ENCODE results near the gene SYTL1. TPM values are rescaled to one million over a fixed set of nuclear protein-coding genes. Genes with fewer than 3 reads are reported as not detected.
A peak's percentile ranks its signal among the peaks of the same experiment; 100 is the strongest.

Gene SYTL1
- total RNA-seq, 4 donors from 2014 or later = 5.2 to 9.2 (median 6.9) TPM

GRCh38 chr1:27391511-27392095 lies 49.8 kb downstream of the SYTL1 start:
- H3K36me3 ChIP-seq = no peaks in the 10 kb centered on the region
- no peaks in the 10 kb centered on the region for H3K9me3 ChIP-seq
- in situ Hi-C loops (cut with MboI; ENCODE audit: low pct_ligation_motif_present in 1 of 4, low pct_unique_long_range_greater_than_20kb in 1 of 4, low sequenced_read_pairs in 3 of 4) = loop anchor here (5.0 to 10.0 kb wide), 2 partner anchors 89 to 213 kb away; partner anchors contain the start of gene AHDC1 (in 1 of the 4)
- peak; percentile 49 for DNase-seq
- H3K4me3 ChIP-seq = peak overlapping the region in 2 of 4 donors; percentile 52 to 55
- H3K4me1 ChIP-seq = peaks cover 16 to 23% (median 18%) of the 10 kb centered on the region in 4 donors
- peak overlapping the region in 3 of 4 donors; percentile 42 to 74 (median 68) for H3K27ac ChIP-seq
- intact Hi-C loops (cut with DNase I; ENCODE audit: low total_unique reads) = loop anchor here (5.0 kb wide), 1 partner anchor 89 kb away; no protein-coding TSS in a partner anchor
- 9% methylated on average over 13 of the region's 13 CpGs; no CpG with 5 or more reads in 1 of the 2 donors for WGBS, 2 donors (ENCODE audit: low coverage in 1 of 2)
- peaks cover 7% of the 10 kb centered on the region for H3K27me3 ChIP-seq
- TF ChIP-seq POLR2AphosphoS5 (IDR thresholded peaks at IDR 0.05) (no peak), POLR2A (IDR thresholded peaks at IDR 0.05) (no peak), CTCF (IDR thresholded peaks at IDR 0.05) (no peak), EP300 (IDR thresholded peaks at IDR 0.05; ENCODE audit: low read depth) (no peak)

DNA sequence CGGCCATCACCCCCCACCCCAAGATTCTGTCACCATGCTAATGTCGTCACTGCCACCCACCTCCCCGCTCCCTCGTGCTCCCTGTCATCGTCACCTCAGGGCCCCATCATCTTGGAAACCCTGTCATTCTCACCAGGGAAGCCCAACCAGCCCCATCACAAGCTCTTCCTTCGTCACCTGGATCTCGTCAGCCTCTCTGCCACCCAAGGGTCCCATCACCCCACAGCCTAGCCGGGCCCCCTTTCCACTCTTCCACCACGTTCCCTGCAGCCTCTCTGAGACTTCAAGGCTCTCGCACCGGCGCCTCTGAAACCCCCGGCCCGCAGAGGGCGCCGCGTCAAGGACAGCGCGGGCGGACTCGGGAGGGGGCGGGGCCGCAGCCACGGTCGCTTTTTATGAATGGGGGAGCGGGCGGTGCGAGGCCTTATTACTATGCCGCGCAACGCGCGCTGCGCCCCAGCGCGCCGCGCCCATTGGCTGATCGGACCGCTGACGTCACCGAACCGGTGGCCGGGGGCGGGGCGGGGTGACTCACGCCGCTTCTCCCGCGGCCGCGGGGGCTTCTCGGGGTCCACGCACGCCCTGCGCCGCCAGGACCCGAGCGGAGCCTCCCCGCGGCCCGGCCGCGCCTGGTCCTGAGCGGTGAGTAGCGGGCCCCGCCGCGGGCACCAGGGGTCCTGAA lies 50.4 kb downstream of the SYTL1 start, which contains the start of gene GPR3:
GPR3 (plus strand) TSS at position 527 of the 682 bp plus-strand sequence. CDS start 1,177 bp downstream, outside the sequence.
- intact Hi-C loops (cut with DNase I; ENCODE audit: low total_unique reads) (loop anchor here (5.0 kb wide), 1 partner anchor 90 kb away; no protein-coding TSS in a partner anchor), in situ Hi-C loops (cut with MboI; ENCODE audit: low pct_ligation_motif_present in 1 of 4, low pct_unique_long_range_greater_than_20kb in 1 of 4, low sequenced_read_pairs in 3 of 4) (loop anchor here (5.0 to 10.0 kb wide), 2 partner anchors 90 to 213 kb away; partner anchors contain the start of gene AHDC1 (in 1 of the 4))
- Histone ChIP-seq H3K27ac (peak within 1 kb of the TSS; percentile 29 to 74 (median 60)), H3K36me3 (no peaks in the 10 kb centered on the region), H3K27me3 (peaks cover 7% of the 10 kb centered on the region), H3K4me3 (peak within 1 kb of the TSS; percentile 35 to 55 (median 46)), H3K4me1 (peaks cover 16 to 23% (median 18%) of the 10 kb centered on the region in 4 donors), H3K9me3 (no peaks in the 10 kb centered on the region)
- peak; percentile 93 for DNase-seq
- WGBS, 2 donors (ENCODE audit: low coverage in 1 of 2) = 3% methylated on average over 8 to 45 of the region's 69 CpGs
- TF ChIP-seq POLR2AphosphoS5 (IDR thresholded peaks at IDR 0.05) (peak; percentile 26 to 49 (median 45)), POLR2A (IDR thresholded peaks at IDR 0.05) (no peak), CTCF (IDR thresholded peaks at IDR 0.05) (peak; percentile 39 to 64 (median 55)), EP300 (IDR thresholded peaks at IDR 0.05; ENCODE audit: low read depth) (no peak)

DNA sequence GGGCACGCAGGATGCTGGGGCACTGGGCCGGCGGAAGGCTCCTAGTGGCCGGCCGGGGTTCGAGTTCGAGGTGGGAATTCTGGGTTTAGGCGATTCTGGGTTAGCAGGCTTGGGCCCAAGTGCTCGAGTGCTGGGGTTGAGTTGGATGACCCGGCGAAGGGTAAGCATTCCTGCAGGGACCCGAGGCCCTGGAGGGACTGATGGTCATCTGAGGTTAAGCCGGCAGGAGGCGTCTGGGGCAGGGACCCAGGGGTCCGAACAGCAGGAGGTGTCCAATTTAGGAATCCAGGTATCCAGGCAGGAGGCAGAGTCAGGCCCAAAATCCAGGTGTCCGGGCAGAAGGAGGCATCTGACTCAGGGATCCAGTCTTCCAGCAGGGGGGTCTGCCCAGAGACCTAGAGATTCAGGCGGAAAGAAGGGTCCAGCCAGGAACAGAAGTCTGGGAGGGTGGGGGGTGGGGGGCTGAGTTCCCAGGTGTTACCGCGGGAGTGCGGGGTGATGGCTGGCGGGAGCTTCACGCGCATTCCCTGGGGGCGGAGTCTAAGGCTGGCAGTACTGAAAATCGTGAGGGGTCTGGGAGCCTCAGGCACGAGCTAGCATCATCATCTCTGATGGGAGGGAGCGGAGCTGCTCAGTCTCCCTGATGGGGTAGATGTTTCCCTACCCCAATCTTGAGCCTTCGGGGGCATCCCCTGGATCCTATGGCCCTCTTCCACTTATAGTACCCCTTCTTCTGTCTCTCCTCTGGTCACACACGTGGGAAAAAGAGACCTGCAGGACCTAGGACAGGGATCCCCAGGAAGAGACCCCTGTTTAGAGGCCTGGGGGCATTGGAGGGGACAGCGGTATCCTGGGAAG lies 51.2 kb downstream of the SYTL1 start:
- peaks cover 16 to 23% (median 18%) of the 10 kb centered on the region in 4 donors for H3K4me1 ChIP-seq
- H3K27ac ChIP-seq = peak overlapping the region; percentile 29 to 74 (median 60)
- TF ChIP-seq POLR2AphosphoS5 (IDR thresholded peaks at IDR 0.05) (no peak), EP300 (IDR thresholded peaks at IDR 0.05; ENCODE audit: low read depth) (no peak), CTCF (IDR thresholded peaks at IDR 0.05) (peak in 1 of 5 experiments; percentile 14)
- intact Hi-C loops (cut with DNase I; ENCODE audit: low total_unique reads) = loop anchor here (5.0 kb wide), 1 partner anchor 91 kb away; no protein-coding TSS in a partner anchor
- no peak for DNase-seq
- WGBS, 2 donors (ENCODE audit: low coverage in 1 of 2) = 41 to 93% methylated on average over 8 to 30 of the region's 30 CpGs
- H3K27me3 ChIP-seq = peaks cover 7% of the 10 kb centered on the region
- H3K4me3 ChIP-seq = peak overlapping the region; percentile 35 to 55 (median 46)
- no peaks in the 10 kb centered on the region for H3K36me3 ChIP-seq
- H3K9me3 ChIP-seq = no peaks in the 10 kb centered on the region
- in situ Hi-C loops (cut with MboI; ENCODE audit: low pct_ligation_motif_present in 1 of 4, low pct_unique_long_range_greater_than_20kb in 1 of 4, low sequenced_read_pairs in 3 of 4) = loop anchor here (5.0 to 10.0 kb wide), 2 partner anchors 91 to 212 kb away; partner anchors contain the start of gene AHDC1 (in 1 of the 4)

All from transverse colon (tissue), 4 donors.